Adipose tissue (tissue), 3 donors: ENCODE results near the gene STRA6. TPM values are rescaled to one million over a fixed set of nuclear protein-coding genes. Genes with fewer than 3 reads are reported as not detected.

ENCODE experiments used
- H3K27ac ChIP-seq: one replicate; pipeline ENCODE4 v1.5.1; 2013; ENCODE audit warnings: low read depth, low read length
- WGBS, 3 donors: extraction: QIAGEN DNeasy Blood & Tissue Kit; methylation state at CpG; one replicate each; pipeline ENCODE4 v1.1.7; 2013; 5-methylcytosine and 5-hydroxymethylcytosine counted together
- polyA plus RNA-seq, 3 donors: library from polyadenylated mRNA; stranded (reverse); fragments of 200-250 nt; gene quantifications; one replicate each; pipeline ENCODE4 v1.2.3, GENCODE V29; 2013
- donor health status: healthy with polysubstance abuse.
- donor health status: Bipolar disorder and iron deficiency.
- donor health status: healthy.

STRA6 gene
- polyA plus RNA-seq, 3 donors, result 0.07 to 3.3 TPM; not detected in 1

- no peak overlapping the region for H3K27ac ChIP-seq
- 56 to 61% (median 61%) methylated on average over 2 of the region's 2 CpGs for WGBS, 3 donors
Measured at GRCh38 chr15:74147051-74147450, 55.5 kb downstream of the STRA6 start.

DNA sequence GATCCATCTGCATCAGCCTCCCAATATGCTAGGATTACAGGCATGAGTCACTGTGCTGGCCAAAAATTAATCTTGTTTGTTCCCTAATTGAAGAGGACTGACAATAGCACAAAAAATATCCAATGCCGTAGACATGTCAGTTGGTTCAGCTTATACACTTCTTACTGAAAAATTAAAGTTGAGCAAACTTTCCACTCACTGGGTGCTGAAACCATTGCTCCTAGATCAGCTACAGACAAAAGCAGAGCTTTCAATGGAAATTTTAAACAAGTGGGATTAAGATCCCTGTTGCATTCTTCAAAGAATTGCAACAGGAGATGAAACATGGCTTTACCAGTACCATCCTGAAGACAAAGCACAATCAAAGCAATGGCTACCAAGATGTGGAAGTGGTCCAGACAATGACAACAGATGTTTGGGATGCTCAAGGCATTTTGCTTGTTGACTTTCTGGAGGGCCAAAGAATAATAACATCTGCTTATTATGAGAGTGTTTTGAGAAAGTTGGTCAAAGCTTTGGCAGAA is 56.2 kb downstream of the STRA6 start:
- 94 to 97% (median 97%) methylated on average over 1 of the region's 1 CpG for WGBS, 3 donors
- no peak overlapping the region for H3K27ac ChIP-seq

DNA sequence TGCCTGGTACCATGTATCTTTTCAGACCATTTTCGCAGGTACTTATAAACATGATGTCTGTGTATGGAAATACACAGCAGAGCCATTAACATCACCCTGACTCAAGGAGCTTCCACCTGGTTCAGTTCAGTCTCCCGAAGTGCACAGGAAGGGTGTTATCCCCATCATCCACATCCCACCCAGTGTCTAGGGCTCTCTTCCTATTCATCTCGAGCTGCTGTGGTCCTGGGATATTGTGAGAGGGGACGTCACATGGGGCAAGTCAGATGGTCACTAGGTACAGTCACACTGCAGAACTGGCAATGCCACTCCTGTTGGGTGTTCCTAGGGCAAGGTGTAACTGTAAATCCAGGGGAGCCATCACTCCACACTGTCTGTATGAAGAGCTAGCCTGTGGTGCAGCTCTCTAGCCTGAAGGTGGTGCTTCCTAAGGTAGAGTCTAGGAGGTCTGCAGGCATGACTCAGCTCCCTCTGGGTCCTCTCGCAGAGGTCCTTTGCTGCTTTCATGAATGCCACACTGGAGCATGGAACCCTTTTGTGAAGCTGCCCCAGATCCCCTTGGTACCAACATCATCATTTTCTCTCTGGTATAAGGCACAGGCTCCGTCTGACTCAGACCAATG is 58.3 kb downstream of the STRA6 start:
- WGBS, 3 donors, result 62 to 81% (median 76%) methylated on average over 6 of the region's 6 CpGs
- no peak overlapping the region for H3K27ac ChIP-seq

- WGBS, 3 donors, result 92 to 100% (median 98%) methylated on average over 1 of the region's 1 CpG
- H3K27ac ChIP-seq, result no peak overlapping the region
Measured at GRCh38 chr15:74141591-74141990, 61.0 kb downstream of the STRA6 start.

DNA sequence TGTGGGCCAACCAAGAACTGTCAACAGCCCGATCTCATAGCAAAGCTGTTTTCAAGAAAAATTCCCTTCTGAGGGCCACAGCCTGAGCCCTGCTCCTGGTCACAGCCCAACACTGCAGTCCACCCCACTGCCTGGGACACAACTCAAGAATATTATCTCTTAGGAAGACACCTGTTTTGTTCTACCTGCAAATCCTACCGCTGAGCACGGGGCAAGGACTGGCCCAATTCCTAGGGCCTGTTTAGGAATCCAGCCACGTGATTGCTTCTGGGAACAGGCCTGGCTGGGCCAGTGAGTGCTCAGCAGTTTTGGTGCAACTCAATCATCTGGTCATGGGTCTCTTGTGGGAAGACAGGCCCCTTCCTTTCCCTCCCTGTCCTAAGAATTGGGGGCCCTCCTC is 63.9 kb downstream of the STRA6 start:
- 83 to 92% (median 87%) methylated on average over 4 of the region's 4 CpGs for WGBS, 3 donors
- no peak overlapping the region for H3K27ac ChIP-seq

- H3K27ac ChIP-seq, result no peak overlapping the region
- WGBS, 3 donors, result 54 to 66% (median 57%) methylated on average over 2 of the region's 2 CpGs
Measured at GRCh38 chr15:74137537-74137894, 65.1 kb downstream of the STRA6 start.

GRCh38 chr15:74136814-74137536 is 65.6 kb downstream of the STRA6 start:
- H3K27ac ChIP-seq, result no peak overlapping the region
- WGBS, 3 donors, result 10 to 28% (median 12%) methylated on average over 18 of the region's 18 CpGs

DNA sequence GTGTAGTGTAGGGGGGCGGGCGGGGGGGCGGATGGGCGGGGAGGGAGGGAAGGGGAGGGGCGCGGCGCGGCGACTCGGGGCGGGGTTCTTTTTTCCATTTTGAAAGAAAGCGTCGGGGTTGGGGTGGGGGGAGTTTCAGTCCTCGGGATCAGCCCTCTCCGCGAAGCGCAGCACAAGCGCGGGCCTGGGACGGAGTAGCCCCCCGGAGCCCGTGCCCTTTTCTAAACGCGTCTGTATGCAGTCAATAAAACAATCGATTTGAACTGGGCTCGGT is 66.1 kb downstream of the STRA6 start:
- WGBS, 3 donors, result 1 to 2% (median 1%) methylated on average over 18 to 26 of the region's 26 CpGs
- H3K27ac ChIP-seq, result no peak overlapping the region

- WGBS, 3 donors, result 22 to 48% (median 45%) methylated on average over 27 of the region's 27 CpGs
- no peak overlapping the region for H3K27ac ChIP-seq
Measured at GRCh38 chr15:74135041-74135565, 67.5 kb downstream of the STRA6 start.

DNA sequence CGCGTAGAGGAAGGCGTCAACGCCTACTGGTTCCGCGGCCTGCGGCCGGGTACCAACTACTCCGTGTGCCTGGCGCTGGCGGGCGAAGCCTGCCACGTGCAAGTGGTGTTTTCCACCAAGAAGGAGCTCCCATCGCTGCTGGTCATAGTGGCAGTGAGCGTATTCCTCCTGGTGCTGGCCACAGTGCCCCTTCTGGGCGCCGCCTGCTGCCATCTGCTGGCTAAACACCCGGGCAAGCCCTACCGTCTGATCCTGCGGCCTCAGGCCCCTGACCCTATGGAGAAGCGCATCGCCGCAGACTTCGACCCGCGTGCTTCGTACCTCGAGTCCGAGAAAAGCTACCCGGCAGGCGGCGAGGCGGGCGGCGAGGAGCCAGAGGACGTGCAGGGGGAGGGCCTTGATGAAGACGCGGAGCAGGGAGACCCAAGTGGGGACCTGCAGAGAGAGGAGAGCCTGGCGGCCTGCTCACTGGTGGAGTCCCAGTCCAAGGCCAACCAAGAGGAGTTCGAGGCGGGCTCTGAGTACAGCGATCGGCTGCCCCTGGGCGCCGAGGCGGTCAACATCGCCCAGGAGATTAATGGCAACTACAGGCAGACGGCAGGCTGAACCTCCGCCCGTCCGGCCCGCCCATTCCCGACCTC is 68.1 kb downstream of the STRA6 start:
- WGBS, 3 donors, result 17 to 50% (median 48%) methylated on average over 46 to 53 of the region's 53 CpGs
- H3K27ac ChIP-seq, result no peak overlapping the region

- no peak overlapping the region for H3K27ac ChIP-seq
- WGBS, 3 donors, result 16 to 55% (median 47%) methylated on average over 71 of the region's 71 CpGs
Measured at GRCh38 chr15:74133694-74134386, 68.7 kb downstream of the STRA6 start.

- WGBS, 3 donors, result 17 to 56% (median 42%) methylated on average over 90 of the region's 90 CpGs
- no peak overlapping the region for H3K27ac ChIP-seq
Measured at GRCh38 chr15:74132681-74133651, 69.6 kb downstream of the STRA6 start.

GRCh38 chr15:74131628-74132413 is 70.8 kb downstream of the STRA6 start:
- H3K27ac ChIP-seq, result no peak overlapping the region
- 19 to 49% (median 44%) methylated on average over 20 of the region's 20 CpGs for WGBS, 3 donors

DNA sequence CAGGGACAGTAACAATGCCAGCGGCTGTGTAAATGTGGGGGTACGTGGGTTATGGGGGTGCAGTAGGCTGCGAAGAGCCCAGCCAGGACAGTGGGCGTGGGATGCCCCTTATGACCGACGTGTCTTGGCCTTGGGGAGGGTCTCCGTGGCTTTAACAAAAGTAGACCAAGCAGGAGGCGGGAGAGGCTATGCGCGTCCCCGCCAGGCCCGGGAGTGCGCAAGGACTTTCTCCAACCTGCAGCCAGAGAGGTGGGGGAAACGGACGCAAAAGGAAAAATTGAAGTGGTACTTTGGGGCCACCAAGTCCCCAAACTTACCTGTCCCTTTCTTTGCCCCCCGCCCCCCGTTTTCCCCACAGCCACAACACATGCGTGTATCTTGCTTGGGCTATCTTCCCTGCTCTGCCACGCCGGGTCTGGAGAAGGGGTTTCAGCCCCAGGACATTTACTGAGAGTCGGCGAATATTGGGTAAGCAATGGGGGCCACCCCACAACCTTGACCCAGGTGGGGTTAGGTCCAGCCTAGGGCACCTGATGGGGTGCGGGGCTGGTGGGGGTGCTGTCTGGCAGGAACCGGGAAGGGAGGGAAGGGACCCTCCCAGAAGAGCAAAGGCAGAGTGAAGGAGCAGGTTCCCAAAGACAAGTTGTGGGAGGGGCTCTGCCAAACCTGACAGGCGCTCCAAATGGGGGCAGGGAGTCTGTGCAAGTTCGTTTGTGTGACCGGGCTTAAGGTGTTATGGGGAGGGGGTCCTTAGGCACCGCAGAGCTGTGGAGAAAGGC is 71.5 kb downstream of the STRA6 start:
- 6 to 39% (median 34%) methylated on average over 26 to 28 of the region's 28 CpGs for WGBS, 3 donors
- no peak overlapping the region for H3K27ac ChIP-seq

- WGBS, 3 donors, result 2% methylated on average over 48 to 53 of the region's 53 CpGs
- no peak within 1 kb of the TSS for H3K27ac ChIP-seq
Measured at GRCh38 chr15:74130155-74130848, 72.3 kb downstream of the STRA6 start, which contains the start of gene ISLR2. TSS of gene ISLR2 (plus strand) at chr15:74130586. CDS start at chr15:74132755, 2,169 bp downstream.
